CD4-positive, alpha-beta T cell (primary cell): ENCODE results near the gene MYH10. TPM values are rescaled to one million over a fixed set of nuclear protein-coding genes. Genes with fewer than 3 reads are reported as not detected.

Experiments
- ATAC-seq: fragments of 200-7000 bp; cut with Tn5 transposase; one replicate; pipeline ENCODE4 v1.10.0; 2022; ENCODE audit warnings: mild to moderate bottlenecking; ENCODE audit not compliant: poor library complexity
- CTCF ChIA-PET: fragments of 350-600 bp; sonication (Branson Sonifier 250); formaldehyde crosslinking; loops from one replicate; lab custom pipeline; 2021; ENCODE audit warnings: antibody characterized with exemption, inconsistent platforms; lab: Charles Lee
- POLR2A ChIA-PET: fragments of 350-600 bp; sonication (Branson Sonifier 250); formaldehyde crosslinking; loops from one replicate; lab custom pipeline; 2021; ENCODE audit warnings: antibody characterized with exemption, inconsistent platforms; lab: Charles Lee
- DNase-seq, 14 experiments: peaks; one replicate each; pipeline ENCODE4 v3.0.0-alpha.2; 2013 to 2020; ENCODE audit warnings: mixed read lengths in 2 of 14
- H3K27ac ChIP-seq, 2 donors: one replicate each; pipeline versions ENCODE4 v1.5.1 to v1.7.0; 2013; ENCODE audit warnings: low read length in 2 of 2, low read depth in 1 of 2, mild to moderate bottlenecking in 1 of 2
- H3K27me3 ChIP-seq, 2 experiments: 1 replicate in 1 of 2; 2 replicates in 1 of 2; pipeline versions ENCODE4 v1.6.1 to v1.7.0; 2013; ENCODE audit warnings: low read length in 2 of 2, control low read depth in 1 of 2, mild to moderate bottlenecking in 1 of 2, moderate library complexity in 1 of 2; ENCODE audit not compliant: insufficient read depth in 2 of 2, control insufficient read depth in 1 of 2
- H3K36me3 ChIP-seq: one replicate; pipeline ENCODE4 v1.6.1; 2013; ENCODE audit warnings: low read length, control low read depth; ENCODE audit not compliant: insufficient read depth
- H3K4me1 ChIP-seq: one replicate; pipeline ENCODE4 v1.6.1; 2013; ENCODE audit warnings: low read length, control low read depth; ENCODE audit not compliant: insufficient read depth
- H3K4me3 ChIP-seq: one replicate; pipeline ENCODE4 v1.5.1; 2013; ENCODE audit warnings: mild to moderate bottlenecking, low read length, moderate library complexity
- H3K9me3 ChIP-seq, 2 experiments: 1 replicate in 1 of 2; 2 replicates in 1 of 2; pipeline versions ENCODE4 v1.6.1 to v1.7.0; 2013; ENCODE audit warnings: low read length in 2 of 2, mild to moderate bottlenecking in 2 of 2, control low read depth in 1 of 2, moderate library complexity in 1 of 2; ENCODE audit not compliant: control insufficient read depth in 1 of 2, insufficient read depth in 1 of 2
- H3K27ac Mint-ChIP-seq: one replicate; pipeline ENCODE4 v1.8.0; 2020; ENCODE audit warnings: mixed read lengths
- H3K27me3 Mint-ChIP-seq: one replicate; pipeline ENCODE4 v1.8.0; 2021; ENCODE audit warnings: mixed read lengths
- H3K36me3 Mint-ChIP-seq: one replicate; pipeline ENCODE4 v1.8.0; 2021; ENCODE audit warnings: low read depth, mixed read lengths
- H3K4me1 Mint-ChIP-seq: one replicate; pipeline ENCODE4 v1.8.0; 2021; ENCODE audit warnings: low read depth, mixed read lengths
- H3K4me3 Mint-ChIP-seq: one replicate; pipeline ENCODE4 v1.8.0; 2020; ENCODE audit warnings: mild to moderate bottlenecking, mixed read lengths
- H3K9me3 Mint-ChIP-seq: one replicate; pipeline ENCODE4 v1.8.0; 2020; ENCODE audit warnings: mixed read lengths
- CTCF ChIP-seq: fragments of 200-600 bp; IDR thresholded peaks from one replicate; pipeline ENCODE4 v1.8.0; 2022; ENCODE audit warnings: antibody characterized with exemption, mild to moderate bottlenecking
- intact Hi-C, 2 experiments: fragments of 100-400 bp; cut with DNase I in 1 of 2; cut with micrococcal nuclease in 1 of 2; formaldehyde crosslinking; loops; one replicate each; pipeline versions ENCODE4 v1.15.1 to v1.9.0; 2023 to 2025; cut with DNase I, micrococcal nuclease
- total RNA-seq, 174 experiments: library from RNA in 2 of 174; stranded (reverse) in 2 of 174; gene quantifications; one replicate each; pipeline ENCODE4 v1.2.3 and lab custom pipeline; 2021 to 2026

Gene MYH10
- total RNA-seq, 2 experiments from 2014 or later = 1.5 to 1.9 TPM

DNA sequence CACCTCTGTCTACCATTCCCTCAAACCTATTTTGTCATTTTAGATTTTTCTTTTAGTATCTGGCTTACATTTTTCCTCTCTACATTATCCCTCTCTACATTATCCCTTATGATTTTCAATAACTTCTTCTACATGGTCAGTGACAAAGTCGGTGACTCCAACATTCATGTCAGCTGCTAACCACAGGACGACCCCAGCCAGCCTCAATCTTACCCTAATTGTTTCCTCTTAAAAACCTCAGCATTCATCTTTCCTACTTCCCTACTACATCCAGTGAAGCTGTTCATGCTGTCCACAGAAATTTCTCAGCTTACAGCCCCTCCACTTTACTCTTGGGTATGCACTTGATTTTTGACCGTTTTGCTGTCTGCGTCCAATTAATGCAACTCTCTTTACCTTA lies 8.3 kb downstream of the MYH10 start:
- CTCF ChIA-PET = no interaction called here
- peaks cover 7 to 13% of the 10 kb centered on the region in 2 experiments for H3K27me3 ChIP-seq
- no peaks in the 10 kb centered on the region for H3K36me3 ChIP-seq
- intact Hi-C loops = loop anchor here in 1 of 2 experiments (2.0 kb wide), 1 partner anchor 19 kb away; no protein-coding TSS in a partner anchor
- POLR2A ChIA-PET = interaction anchor here (0.6 kb wide), 1 partner anchor 1369 kb away, joined by 3 read pairs; no protein-coding TSS in a partner anchor
- H3K4me3 Mint-ChIP-seq = no peak overlapping the region
- no peak overlapping the region for H3K27ac Mint-ChIP-seq
- no peaks in the 10 kb centered on the region for H3K4me1 ChIP-seq
- DNase-seq (no peak), ATAC-seq (no peak)
- no peak overlapping the region for H3K4me3 ChIP-seq
- no peaks in the 10 kb centered on the region for H3K36me3 Mint-ChIP-seq
- no peak for TF ChIP-seq CTCF
- H3K9me3 Mint-ChIP-seq = no peaks in the 10 kb centered on the region
- no peak overlapping the region for H3K27ac ChIP-seq
- H3K27me3 Mint-ChIP-seq = peaks cover 38% of the 10 kb centered on the region
- H3K9me3 ChIP-seq = no peaks in the 10 kb centered on the region
- H3K4me1 Mint-ChIP-seq = no peaks in the 10 kb centered on the region

DNA sequence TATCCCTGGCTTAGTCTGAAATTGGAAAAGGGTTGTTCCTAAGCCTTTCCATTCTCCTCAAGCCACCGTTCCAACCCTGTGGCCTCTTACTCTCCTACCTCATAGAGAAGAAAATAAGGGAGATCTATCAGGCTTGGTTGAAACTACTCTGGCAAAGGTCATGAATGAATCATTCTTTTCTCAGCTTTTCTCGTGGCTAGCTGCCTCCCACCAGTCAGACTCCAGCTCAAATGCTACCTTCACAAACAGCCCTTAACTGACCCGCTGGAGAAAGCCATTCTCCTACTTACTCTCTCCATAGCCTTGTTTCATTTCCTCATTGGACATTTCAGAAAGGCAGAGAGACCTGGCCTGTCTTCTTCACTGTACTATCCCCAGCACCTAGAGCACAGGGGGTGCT lies 8.9 kb downstream of the MYH10 start:
- H3K27ac Mint-ChIP-seq = no peak overlapping the region
- no peaks in the 10 kb centered on the region for H3K36me3 Mint-ChIP-seq
- H3K27me3 Mint-ChIP-seq = peaks cover 41% of the 10 kb centered on the region
- H3K9me3 ChIP-seq = no peaks in the 10 kb centered on the region
- H3K4me1 ChIP-seq = no peaks in the 10 kb centered on the region
- H3K27me3 ChIP-seq = peaks cover 7 to 9% of the 10 kb centered on the region in 2 experiments
- no peak for TF ChIP-seq CTCF
- ATAC-seq (no peak), DNase-seq (no peak)
- no peak overlapping the region for H3K27ac ChIP-seq
- no peaks in the 10 kb centered on the region for H3K36me3 ChIP-seq
- POLR2A ChIA-PET = no interaction called here
- CTCF ChIA-PET = no interaction called here
- intact Hi-C loops = no loop called here
- H3K9me3 Mint-ChIP-seq = no peaks in the 10 kb centered on the region
- no peak overlapping the region for H3K4me3 Mint-ChIP-seq
- H3K4me3 ChIP-seq = no peak overlapping the region
- no peaks in the 10 kb centered on the region for H3K4me1 Mint-ChIP-seq

DNA sequence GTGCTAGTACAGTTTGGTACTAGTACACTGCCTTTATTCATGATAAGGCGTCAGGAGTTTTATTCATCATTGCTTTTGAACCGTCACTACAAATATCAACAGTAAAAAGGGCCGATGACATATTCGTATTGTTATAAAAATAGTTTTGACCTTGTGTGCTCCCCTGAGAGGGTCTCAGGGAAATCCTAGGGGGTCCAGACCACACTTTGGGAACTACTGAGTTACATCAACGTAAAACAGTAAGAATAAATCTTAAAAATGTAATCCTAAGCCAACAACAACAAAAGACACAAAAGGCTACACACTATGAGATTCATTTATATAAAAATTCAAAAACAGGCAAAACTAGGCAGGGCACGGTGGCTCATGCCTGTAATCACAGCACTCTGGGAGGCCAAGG lies 11.2 kb downstream of the MYH10 start:
- Mint-ChIP-seq H3K36me3 (no peaks in the 10 kb centered on the region), H3K27ac (no peak overlapping the region), H3K4me3 (no peak overlapping the region), H3K9me3 (no peaks in the 10 kb centered on the region), H3K4me1 (no peaks in the 10 kb centered on the region), H3K27me3 (peaks cover 45% of the 10 kb centered on the region)
- no peak for ATAC-seq
- CTCF ChIA-PET = no interaction called here
- no peak for TF ChIP-seq CTCF
- H3K27ac ChIP-seq = no peak overlapping the region
- peaks cover 5 to 9% of the 10 kb centered on the region in 2 experiments for H3K27me3 ChIP-seq
- no peak overlapping the region for H3K4me3 ChIP-seq
- no peaks in the 10 kb centered on the region for H3K36me3 ChIP-seq
- intact Hi-C loops = no loop called here
- no peak for DNase-seq
- no peaks in the 10 kb centered on the region for H3K4me1 ChIP-seq
- POLR2A ChIA-PET = no interaction called here
- H3K9me3 ChIP-seq = no peaks in the 10 kb centered on the region
